Skeletal muscle satellite cell (primary cell): Measurements from ENCODE around the gene SPIB.
"Not testable (repeated sequence)": the region's sequence is repeated elsewhere in the genome, so short reads cannot be mapped to it uniquely, and the experiment has no call there.

Experiments used
- H3K27me3 ChIP-seq: 2 replicates; pipeline ENCODE4 v1.7.0; 2013; ENCODE audit warnings: low read length; ENCODE audit not compliant: control insufficient read depth, insufficient read depth
- H3K36me3 ChIP-seq: 2 replicates; pipeline ENCODE4 v1.7.0; 2013; ENCODE audit warnings: mild to moderate bottlenecking, control low read depth, low read length; ENCODE audit not compliant: insufficient read depth
- H3K4me1 ChIP-seq: 2 replicates; pipeline ENCODE4 v1.7.0; 2013; ENCODE audit warnings: low read length; ENCODE audit not compliant: control insufficient read depth, insufficient read depth
- H3K4me2 ChIP-seq: 2 replicates; pipeline ENCODE4 v1.7.0; 2013; ENCODE audit warnings: mild to moderate bottlenecking, low read length
- H3K4me3 ChIP-seq: 2 replicates; pipeline ENCODE4 v1.7.0; 2013; ENCODE audit warnings: low read length
- H3K9ac ChIP-seq: 2 replicates; pipeline ENCODE4 v1.7.0; 2013; ENCODE audit warnings: mild to moderate bottlenecking, low read depth, low read length, moderate library complexity
- H3K9me3 ChIP-seq: replicated peaks from 2 replicates; pipeline ENCODE4 v1.7.0; 2013; ENCODE audit warnings: mild to moderate bottlenecking, control low read depth, low read length

Gene SPIB

DNA sequence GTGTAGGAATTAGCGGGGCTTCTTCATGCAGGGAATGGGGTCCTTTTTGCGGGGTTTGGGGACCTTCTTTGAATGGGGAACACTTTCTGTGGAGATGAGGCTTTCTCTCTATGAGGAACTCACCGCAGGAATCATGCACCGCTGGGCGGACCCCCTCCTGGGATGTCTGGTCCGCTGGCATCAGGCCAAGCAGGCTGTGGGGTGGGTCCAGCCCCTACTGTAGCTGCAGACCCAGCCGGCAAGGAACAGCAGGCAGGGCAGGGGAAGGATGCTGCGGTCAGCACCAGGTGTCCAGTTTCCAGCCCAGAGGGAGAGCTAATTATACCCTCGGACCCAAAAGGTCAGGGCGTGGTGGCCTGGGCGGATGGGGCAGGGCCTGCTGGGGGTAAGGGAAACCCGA is 15.8 kb downstream of the SPIB start:
- H3K27me3 ChIP-seq = peaks cover 44% of the 10 kb centered on the region
- no peak overlapping the region for H3K4me3 ChIP-seq

GRCh38 chr19:50435221-50435620 is 16.5 kb downstream of the SPIB start:
- peaks cover 40% of the 10 kb centered on the region for H3K27me3 ChIP-seq

More for the DNA sequence above, 15.8 kb downstream of the SPIB start:
- H3K9ac ChIP-seq = no peak overlapping the region
- H3K4me1 ChIP-seq = peaks cover 5% of the 10 kb centered on the region
- no peak overlapping the region for H3K4me2 ChIP-seq
- H3K9me3 ChIP-seq = no peaks in the 10 kb centered on the region
- H3K36me3 ChIP-seq = no peaks in the 10 kb centered on the region

DNA sequence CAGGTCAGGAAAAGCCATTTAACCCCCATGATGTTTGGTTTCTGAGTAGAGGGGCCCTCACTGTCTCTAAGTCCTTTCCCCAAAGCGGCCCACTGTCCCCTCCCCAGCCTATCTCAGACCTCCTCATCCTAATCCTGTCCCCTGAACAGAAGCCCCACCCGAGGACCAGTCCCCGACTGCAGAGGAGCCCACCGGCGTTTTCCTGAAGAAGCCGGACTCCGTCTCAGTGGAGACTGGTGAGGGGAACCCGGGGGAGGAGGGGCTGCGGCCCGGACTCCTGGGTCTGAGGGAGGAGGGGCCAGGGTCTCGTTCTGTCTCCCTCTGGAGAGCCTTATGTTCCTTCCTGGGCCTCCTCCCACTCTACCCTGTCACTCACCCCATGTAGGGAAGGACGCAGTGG is 16.9 kb downstream of the SPIB start:
- peaks cover 5% of the 10 kb centered on the region for H3K4me1 ChIP-seq
- no peak overlapping the region for H3K4me2 ChIP-seq
- peaks cover 38% of the 10 kb centered on the region for H3K27me3 ChIP-seq
- no peaks in the 10 kb centered on the region for H3K36me3 ChIP-seq
- H3K9me3 ChIP-seq = no peaks in the 10 kb centered on the region
- no peak overlapping the region for H3K9ac ChIP-seq
- H3K4me3 ChIP-seq = no peak overlapping the region

More at GRCh38 chr19:50435221-50435620, 16.5 kb downstream of the SPIB start:
- Histone ChIP-seq H3K4me2 (no peak overlapping the region), H3K9me3 (no peaks in the 10 kb centered on the region), H3K9ac (no peak overlapping the region), H3K36me3 (no peaks in the 10 kb centered on the region), H3K4me3 (no peak overlapping the region), H3K4me1 (peaks cover 5% of the 10 kb centered on the region)

DNA sequence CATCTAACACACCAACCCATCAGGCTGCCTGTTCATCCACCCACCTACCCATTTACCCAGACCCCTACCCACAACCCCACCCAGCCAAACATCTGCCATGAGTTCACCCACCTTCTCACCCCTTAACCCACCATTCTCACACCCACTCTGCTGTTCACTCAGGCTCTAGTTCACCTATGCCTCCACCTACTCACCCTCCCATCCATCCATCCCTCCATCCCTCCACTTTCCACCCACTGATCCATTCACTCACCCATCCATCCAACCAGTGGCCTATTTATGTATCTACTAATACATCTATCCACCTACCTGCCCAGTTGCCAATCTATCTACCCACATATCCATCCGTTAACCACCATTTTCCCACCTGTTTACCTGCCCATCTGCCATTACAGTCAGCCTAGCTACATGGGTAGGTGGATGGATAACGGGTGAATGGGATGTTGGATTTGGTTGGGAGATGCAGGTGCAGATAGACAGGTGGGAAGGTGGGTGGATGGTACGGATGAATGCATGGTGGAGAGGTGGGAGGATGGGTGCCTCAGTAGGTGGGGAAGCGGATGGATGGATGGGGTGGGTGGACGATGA is 19.2 kb downstream of the SPIB start:
- Histone ChIP-seq H3K9ac (no peak overlapping the region), H3K36me3 (no peaks in the 10 kb centered on the region), H3K4me1 (no peaks in the 10 kb centered on the region), H3K4me2 (no peak overlapping the region), H3K4me3 (no peak overlapping the region), H3K27me3 (peaks cover 22% of the 10 kb centered on the region), H3K9me3 (no peaks in the 10 kb centered on the region)

GRCh38 chr19:50439130-50439529 is 20.4 kb downstream of the SPIB start:
- not testable (repeated sequence) for H3K36me3 ChIP-seq, H3K9ac ChIP-seq, H3K4me1 ChIP-seq, H3K4me3 ChIP-seq, H3K9me3 ChIP-seq, H3K4me2 ChIP-seq
- H3K27me3 ChIP-seq = peaks cover 17% of the 10 kb centered on the region

DNA sequence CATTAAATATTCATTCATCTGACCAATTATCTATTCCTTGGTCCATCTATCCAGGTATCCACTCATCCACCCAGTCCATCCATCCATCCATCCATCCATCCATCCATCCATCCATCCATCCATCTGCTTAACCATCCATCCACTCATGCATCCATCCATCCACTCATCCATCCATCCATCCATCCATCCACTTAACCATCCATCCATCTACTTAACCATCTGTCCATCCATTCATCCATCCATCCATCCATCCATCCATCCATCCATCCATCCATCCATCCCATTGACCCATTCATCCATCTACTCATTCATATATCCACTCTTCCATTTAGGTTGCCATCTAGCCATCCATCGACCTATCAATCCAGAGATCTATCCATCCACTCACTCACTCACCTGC is 25.3 kb downstream of the SPIB start:
- no peak overlapping the region for H3K4me3 ChIP-seq
- no peaks in the 10 kb centered on the region for H3K4me1 ChIP-seq
- no peaks in the 10 kb centered on the region for H3K36me3 ChIP-seq
- H3K4me2 ChIP-seq = no peak overlapping the region
- H3K9ac ChIP-seq = no peak overlapping the region
- no peaks in the 10 kb centered on the region for H3K27me3 ChIP-seq
- H3K9me3 ChIP-seq = no peaks in the 10 kb centered on the region

DNA sequence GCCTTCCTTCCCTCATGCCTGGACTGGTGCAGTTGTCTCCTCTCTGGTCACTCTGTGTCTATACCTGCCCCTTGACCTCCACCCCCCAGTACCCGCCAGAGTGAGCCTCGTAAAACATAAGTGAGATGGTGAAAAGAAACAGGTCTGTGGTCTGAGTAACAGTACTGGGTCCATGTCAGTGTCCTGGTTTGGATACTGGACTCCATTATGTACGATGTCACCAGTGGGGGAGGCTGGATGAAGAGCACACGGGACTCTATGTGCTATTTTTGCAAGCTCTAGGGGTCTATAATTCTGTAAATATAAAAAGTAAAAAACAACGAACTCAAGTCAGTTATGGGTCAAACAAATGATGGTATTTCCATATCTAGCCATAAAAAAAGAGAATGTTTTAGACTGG is 28.3 kb downstream of the SPIB start:
- Histone ChIP-seq H3K9me3 (no peaks in the 10 kb centered on the region), H3K36me3 (no peaks in the 10 kb centered on the region), H3K4me3 (no peak overlapping the region), H3K9ac (no peak overlapping the region), H3K4me2 (no peak overlapping the region), H3K27me3 (no peaks in the 10 kb centered on the region), H3K4me1 (no peaks in the 10 kb centered on the region)

- Histone ChIP-seq H3K4me2 (no peak overlapping the region), H3K4me1 (no peaks in the 10 kb centered on the region), H3K27me3 (no peaks in the 10 kb centered on the region), H3K36me3 (no peaks in the 10 kb centered on the region), H3K4me3 (no peak overlapping the region), H3K9ac (no peak overlapping the region), H3K9me3 (no peaks in the 10 kb centered on the region)
These were observed 29.0 kb downstream of the SPIB start for GRCh38 chr19:50447750-50448149.

DNA sequence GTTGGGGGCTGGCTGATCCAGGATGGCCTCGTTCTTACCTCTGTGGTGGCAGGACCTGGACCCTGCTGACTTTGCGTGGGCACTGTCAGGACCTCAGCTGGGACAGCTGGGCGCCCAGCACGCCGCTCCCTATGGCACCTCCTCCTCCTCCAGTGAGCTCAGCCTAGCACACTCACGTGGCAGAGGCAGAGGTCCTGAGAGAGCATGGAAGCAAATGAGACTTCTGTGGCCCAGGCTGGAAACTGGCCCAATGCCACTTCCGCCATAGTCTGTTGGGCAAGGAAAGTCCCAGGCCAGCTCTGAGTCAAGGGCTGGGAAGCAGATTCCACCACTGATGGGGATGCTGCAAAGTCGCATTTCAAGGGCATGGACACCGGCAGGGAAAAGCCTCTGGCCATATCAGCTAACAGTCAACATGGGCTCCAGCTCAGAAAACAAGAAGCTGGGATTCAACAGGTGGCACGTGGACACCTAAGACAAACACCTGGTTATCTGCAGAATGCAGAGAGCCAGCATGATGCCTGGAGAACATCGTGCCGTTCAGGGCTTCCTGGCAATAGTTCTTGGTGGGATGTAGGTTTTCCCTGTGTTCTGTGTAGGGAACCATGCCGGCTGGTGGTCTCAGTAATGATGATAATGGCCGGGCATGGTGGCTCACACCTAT is 30.6 kb downstream of the SPIB start:
- H3K9ac ChIP-seq = no peak overlapping the region
- no peaks in the 10 kb centered on the region for H3K36me3 ChIP-seq
- no peaks in the 10 kb centered on the region for H3K4me1 ChIP-seq
- H3K4me2 ChIP-seq = no peak overlapping the region
- no peak overlapping the region for H3K4me3 ChIP-seq
- H3K9me3 ChIP-seq = no peaks in the 10 kb centered on the region
- H3K27me3 ChIP-seq = no peaks in the 10 kb centered on the region

GRCh38 chr19:50450369-50451222 is 31.9 kb downstream of the SPIB start:
- H3K36me3 ChIP-seq = no peaks in the 10 kb centered on the region
- no peaks in the 10 kb centered on the region for H3K9me3 ChIP-seq
- H3K27me3 ChIP-seq = no peaks in the 10 kb centered on the region
- H3K4me3 ChIP-seq = no peak overlapping the region
- no peaks in the 10 kb centered on the region for H3K4me1 ChIP-seq
- no peak overlapping the region for H3K9ac ChIP-seq
- H3K4me2 ChIP-seq = no peak overlapping the region

DNA sequence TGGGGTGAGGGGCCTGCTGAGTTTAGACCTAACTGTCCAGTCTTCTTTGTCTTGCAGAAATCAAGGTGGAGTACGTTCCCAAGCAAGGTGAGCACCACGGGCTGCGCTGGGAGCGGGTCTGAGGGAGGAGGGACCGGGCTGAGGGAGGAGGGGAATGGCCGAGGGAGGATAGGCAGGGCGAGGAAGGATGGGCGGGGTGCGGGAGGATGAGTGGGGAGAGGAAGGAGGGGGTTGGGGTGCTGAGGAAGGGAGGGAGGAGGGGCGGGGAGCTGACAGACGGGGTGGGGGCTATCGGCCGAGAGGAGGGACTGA is 32.4 kb downstream of the SPIB start:
- Histone ChIP-seq H3K9me3 (no peaks in the 10 kb centered on the region), H3K27me3 (no peaks in the 10 kb centered on the region), H3K4me1 (no peaks in the 10 kb centered on the region), H3K4me2 (no peak overlapping the region), H3K9ac (no peak overlapping the region), H3K36me3 (no peaks in the 10 kb centered on the region), H3K4me3 (no peak overlapping the region)
